Measurements from ENCODE around the gene PHF1. TPM values are rescaled to one million over a fixed set of nuclear protein-coding genes. Genes with fewer than 3 reads are reported as not detected.
A peak's percentile ranks its signal among the peaks of the same experiment; 100 is the strongest.

The PHF1 gene
- total RNA-seq, 4 donors from 2014 or later: 8.1 to 48.6 (median 17.3) TPM

GRCh38 chr6:33419580-33420490 lies 9.0 kb downstream of the PHF1 start, which contains the start of gene SYNGAP1:
Gene SYNGAP1 (plus strand): TSS chr6:33420065. CDS start chr6:33420265, 200 bp downstream.
- WGBS, 2 donors: 5 to 6% methylated on average over 13 to 14 of the region's 22 CpGs
- intact Hi-C loops (cut with DNase I): loop anchor here (10.0 kb wide), 1 partner anchor 155 kb away; no protein-coding TSS in a partner anchor
- H3K4me1 ChIP-seq: peaks cover 37 to 69% (median 45%) of the 10 kb centered on the region in 3 donors
- DNase-seq: no peak
- H3K9me3 ChIP-seq: no peaks in the 10 kb centered on the region
- peak within 1 kb of the TSS; percentile 89 to 99 (median 96) for H3K27ac ChIP-seq
- peaks cover 1 to 17% (median 14%) of the 10 kb centered on the region in 3 donors for H3K36me3 ChIP-seq
- H3K4me3 ChIP-seq: peak within 1 kb of the TSS; percentile 2 to 85 (median 38)
- H3K27me3 ChIP-seq: no peaks in the 10 kb centered on the region
- TF ChIP-seq CTCF (IDR thresholded peaks at IDR 0.05): no peak
- peak in 1 of 4 donors; percentile 28 for TF ChIP-seq POLR2A (IDR thresholded peaks at IDR 0.05)

GRCh38 chr6:33420491-33421343 lies 9.9 kb downstream of the PHF1 start:
- intact Hi-C loops (cut with DNase I): no loop called here
- Histone ChIP-seq H3K27ac (peak overlapping the region; percentile 81 to 99 (median 92)), H3K4me3 (peak overlapping the region; percentile 2 to 62 (median 38)), H3K27me3 (no peaks in the 10 kb centered on the region), H3K36me3 (peaks cover 0 to 8% (median 5%) of the 10 kb centered on the region in 3 donors), H3K4me1 (peaks cover 35 to 67% (median 43%) of the 10 kb centered on the region in 3 donors), H3K9me3 (no peaks in the 10 kb centered on the region)
- TF ChIP-seq CTCF (IDR thresholded peaks at IDR 0.05): no peak
- TF ChIP-seq POLR2A (IDR thresholded peaks at IDR 0.05): no peak
- 60 to 69% methylated on average over 6 of the region's 6 CpGs for WGBS, 2 donors
- DNase-seq: no peak

- Histone ChIP-seq H3K4me3 (no peak overlapping the region), H3K27ac (peak overlapping the region in 2 of 4 donors; percentile 96 to 99), H3K36me3 (peaks cover 0 to 3% (median 0%) of the 10 kb centered on the region in 3 donors), H3K9me3 (no peaks in the 10 kb centered on the region), H3K4me1 (peaks cover 37 to 67% (median 38%) of the 10 kb centered on the region in 3 donors), H3K27me3 (no peaks in the 10 kb centered on the region)
- DNase-seq: no peak
- intact Hi-C loops (cut with DNase I): no loop called here
- WGBS, 2 donors: 67 to 69% methylated on average over 2 of the region's 2 CpGs
- TF ChIP-seq CTCF (IDR thresholded peaks at IDR 0.05) (no peak), POLR2A (IDR thresholded peaks at IDR 0.05) (no peak)
These were observed 10.5 kb downstream of the PHF1 start for GRCh38 chr6:33421344-33421643.

- H3K4me1 ChIP-seq: peaks cover 39 to 70% (median 44%) of the 10 kb centered on the region in 3 donors
- no peaks in the 10 kb centered on the region for H3K9me3 ChIP-seq
- intact Hi-C loops (cut with DNase I): no loop called here
- H3K4me3 ChIP-seq: no peak overlapping the region
- TF ChIP-seq POLR2A (IDR thresholded peaks at IDR 0.05) (no peak), CTCF (IDR thresholded peaks at IDR 0.05) (no peak)
- 93 to 95% methylated on average over 2 of the region's 2 CpGs for WGBS, 2 donors
- DNase-seq: no peak
- peak overlapping the region in 2 of 4 donors; percentile 96 for H3K27ac ChIP-seq
- no peaks in the 10 kb centered on the region for H3K27me3 ChIP-seq
- no peaks in the 10 kb centered on the region for H3K36me3 ChIP-seq
These were observed 13.0 kb downstream of the PHF1 start for GRCh38 chr6:33423777-33424176.

All from esophagus squamous epithelium (tissue), 5 donors.